ENCODE results near the gene CCDC183.
A peak's percentile ranks its signal among the peaks of the same experiment; 100 is the strongest.

Gene CCDC183

GRCh38 chr9:136815422-136815782 lies 19.3 kb downstream of the CCDC183 start:
- TF ChIP-seq YY1 (IDR thresholded peaks at IDR 0.05; ENCODE audit: insufficient read depth, insufficient read length) = no peak
- no peak for TF ChIP-seq ZNF274 (IDR thresholded peaks at IDR 0.05; ENCODE audit: low read depth, low read length)
- TF ChIP-seq SUZ12 (IDR thresholded peaks at IDR 0.05; ENCODE audit: extremely low read depth, insufficient read depth, insufficient read length) = no peak
- Histone ChIP-seq H3K4me1 (ENCODE audit: insufficient read depth, insufficient read length) (peaks cover 3% of the 10 kb centered on the region), H3K27me3 (ENCODE audit: insufficient read depth, insufficient read length) (no peaks in the 10 kb centered on the region), H3K9me3 (ENCODE audit: insufficient read depth, low read length) (no peaks in the 10 kb centered on the region), H3K4me3 (ENCODE audit: insufficient read length, low read depth) (no peak overlapping the region), H3K9ac (ENCODE audit: insufficient read length, low read depth) (no peak overlapping the region), H3K36me3 (ENCODE audit: insufficient read depth, insufficient read length, low read length) (peaks cover 70% of the 10 kb centered on the region)
- DNase-seq (ENCODE audit: low read depth, low spot score) = no peak

DNA sequence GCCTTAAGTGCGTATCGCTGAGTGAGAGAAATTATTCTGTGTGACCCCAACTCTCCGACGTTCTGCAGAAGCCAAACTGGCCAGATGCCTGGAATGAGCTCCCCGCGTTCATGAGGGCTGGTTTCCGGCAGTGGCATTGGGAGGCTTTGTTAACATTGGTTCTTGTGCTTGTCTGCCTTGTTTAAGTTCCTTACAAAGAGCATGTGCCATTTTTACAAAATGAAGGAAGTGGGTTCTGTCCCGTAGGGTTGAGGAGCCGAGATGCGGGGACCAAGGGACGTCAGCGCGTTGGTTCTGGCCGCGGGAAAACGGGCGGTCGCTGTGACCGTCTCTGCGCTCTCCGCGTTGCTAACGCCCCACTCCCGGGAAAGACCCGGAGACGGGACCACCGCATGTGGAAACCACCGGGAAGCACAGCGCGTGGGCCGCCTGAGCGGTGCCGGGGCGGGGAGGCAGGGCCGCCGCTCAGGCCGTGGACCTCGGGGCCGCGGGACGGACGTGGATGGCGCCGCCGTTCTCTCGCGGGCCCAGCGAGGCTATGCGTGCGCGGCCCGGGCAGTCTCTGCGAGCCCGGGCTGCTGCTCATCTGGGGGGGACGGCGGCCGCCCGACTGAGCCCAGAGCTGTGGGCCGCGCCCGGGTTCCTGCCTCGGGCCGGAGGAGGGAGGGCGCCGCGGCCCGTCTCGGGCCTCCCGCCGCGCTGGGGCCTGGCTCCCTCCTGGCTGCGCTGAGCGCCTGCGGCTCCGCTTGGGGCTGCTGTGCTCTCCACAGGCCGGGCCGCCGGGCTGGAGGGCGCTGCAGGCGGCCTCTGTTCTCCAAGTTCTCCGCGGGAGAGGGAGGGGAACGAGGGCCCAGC lies 25.1 kb downstream of the CCDC183 start:
- Histone ChIP-seq H3K4me3 (ENCODE audit: insufficient read length, low read depth) (no peak overlapping the region), H3K27me3 (ENCODE audit: insufficient read depth, insufficient read length) (no peaks in the 10 kb centered on the region), H3K4me1 (ENCODE audit: insufficient read depth, insufficient read length) (peaks cover 17% of the 10 kb centered on the region), H3K9me3 (ENCODE audit: insufficient read depth, low read length) (no peaks in the 10 kb centered on the region), H3K36me3 (ENCODE audit: insufficient read depth, insufficient read length, low read length) (peaks cover 59% of the 10 kb centered on the region), H3K9ac (ENCODE audit: insufficient read length, low read depth) (peak overlapping the region; percentile 4)
- no peak for DNase-seq (ENCODE audit: low read depth, low spot score)
- no peak for TF ChIP-seq ZNF274 (IDR thresholded peaks at IDR 0.05; ENCODE audit: low read depth, low read length)
- no peak for TF ChIP-seq YY1 (IDR thresholded peaks at IDR 0.05; ENCODE audit: insufficient read depth, insufficient read length)

DNA sequence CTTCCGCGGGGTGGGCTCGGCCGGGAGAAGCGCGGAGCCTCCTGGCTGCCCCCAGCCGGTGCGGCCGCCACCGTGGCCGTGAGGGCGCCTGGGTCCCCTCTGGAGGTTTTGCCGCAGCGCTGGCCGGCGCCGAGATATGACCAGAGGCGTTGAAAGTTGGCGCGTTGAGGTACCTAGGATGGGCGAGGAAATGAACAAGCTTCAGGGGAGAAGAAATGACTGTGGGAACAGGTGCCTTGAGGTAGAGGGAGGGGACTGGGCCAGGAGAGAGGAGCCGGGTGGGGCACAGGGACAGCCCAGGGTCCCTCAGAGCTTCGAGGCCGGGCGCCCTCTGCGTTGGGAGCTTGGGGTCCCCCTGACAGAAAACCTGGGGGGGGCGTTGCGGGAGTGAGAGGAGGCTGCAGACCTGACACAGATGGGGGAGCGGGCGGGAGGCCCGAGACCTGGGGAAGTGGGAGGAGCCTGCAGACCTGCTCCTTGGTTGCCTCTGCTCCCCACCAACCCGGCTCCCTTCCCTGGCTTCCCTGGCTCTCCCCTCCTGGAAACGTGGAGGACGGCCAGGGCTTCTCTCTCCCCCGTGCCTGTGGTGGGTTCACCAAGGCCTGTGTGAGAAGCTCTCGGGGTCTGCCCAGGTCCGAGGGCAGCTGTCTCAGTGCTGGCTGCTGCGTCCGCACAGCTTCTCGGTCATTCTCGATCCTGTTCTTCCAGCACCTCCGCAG lies 25.8 kb downstream of the CCDC183 start:
- no peak for DNase-seq (ENCODE audit: low read depth, low spot score)
- H3K4me1 ChIP-seq (ENCODE audit: insufficient read depth, insufficient read length) = peaks cover 20% of the 10 kb centered on the region
- TF ChIP-seq YY1 (IDR thresholded peaks at IDR 0.05; ENCODE audit: insufficient read depth, insufficient read length) (no peak), ZNF274 (IDR thresholded peaks at IDR 0.05; ENCODE audit: low read depth, low read length) (no peak), SUZ12 (IDR thresholded peaks at IDR 0.05; ENCODE audit: extremely low read depth, insufficient read depth, insufficient read length) (no peak)
- H3K36me3 ChIP-seq (ENCODE audit: insufficient read depth, insufficient read length, low read length) = peaks cover 64% of the 10 kb centered on the region
- H3K27me3 ChIP-seq (ENCODE audit: insufficient read depth, insufficient read length) = no peaks in the 10 kb centered on the region
- H3K9me3 ChIP-seq (ENCODE audit: insufficient read depth, low read length) = no peaks in the 10 kb centered on the region
- peak overlapping the region; percentile 21 for H3K9ac ChIP-seq (ENCODE audit: insufficient read length, low read depth)
- H3K4me3 ChIP-seq (ENCODE audit: insufficient read length, low read depth) = no peak overlapping the region

DNA sequence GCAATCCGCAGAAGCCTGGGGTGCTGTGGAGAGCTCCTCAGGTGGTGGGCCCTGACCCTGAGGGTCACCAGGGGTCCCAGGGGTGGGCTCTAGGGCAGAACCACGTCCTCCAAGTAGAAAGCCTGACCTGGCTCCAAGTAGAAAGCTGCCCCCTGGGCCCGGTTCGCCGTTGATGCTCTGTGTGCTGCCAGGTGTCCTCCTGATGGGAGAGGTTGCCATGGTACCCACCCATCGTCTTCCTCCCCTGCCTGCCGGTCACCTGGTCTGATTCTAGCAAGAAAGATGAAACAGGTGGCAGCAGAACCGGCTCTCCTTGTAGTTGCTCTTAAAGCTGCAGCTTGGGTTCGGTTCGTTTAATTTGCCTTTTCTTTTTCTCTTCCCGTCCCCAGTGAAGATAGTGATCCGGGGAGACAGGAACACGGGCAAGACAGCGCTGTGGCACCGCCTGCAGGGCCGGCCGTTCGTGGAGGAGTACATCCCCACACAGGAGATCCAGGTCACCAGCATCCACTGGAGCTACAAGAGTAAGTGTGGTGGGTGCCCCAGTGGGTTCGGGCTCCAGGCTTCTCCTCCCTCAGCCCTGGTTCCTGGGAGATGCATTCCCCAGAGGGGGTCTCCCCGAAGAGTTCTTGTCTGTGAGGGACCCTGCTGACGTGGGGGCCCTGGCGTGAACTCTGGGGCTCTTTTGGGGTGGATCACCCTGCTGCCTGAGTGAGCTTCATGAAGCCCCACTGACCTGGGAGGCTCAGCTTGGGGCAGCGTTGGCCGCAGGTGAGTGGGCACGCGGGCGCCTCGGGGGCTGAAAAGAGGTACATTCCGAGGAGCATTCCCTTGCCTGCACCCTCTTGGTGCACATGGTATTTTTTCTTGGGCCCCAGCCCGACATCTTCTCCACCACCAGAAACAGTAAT lies 27.3 kb downstream of the CCDC183 start:
- H3K36me3 ChIP-seq (ENCODE audit: insufficient read depth, insufficient read length, low read length) = peaks cover 70% of the 10 kb centered on the region
- TF ChIP-seq ZNF274 (IDR thresholded peaks at IDR 0.05; ENCODE audit: low read depth, low read length) (no peak), YY1 (IDR thresholded peaks at IDR 0.05; ENCODE audit: insufficient read depth, insufficient read length) (no peak), SUZ12 (IDR thresholded peaks at IDR 0.05; ENCODE audit: extremely low read depth, insufficient read depth, insufficient read length) (no peak)
- no peak for DNase-seq (ENCODE audit: low read depth, low spot score)
- no peak overlapping the region for H3K4me3 ChIP-seq (ENCODE audit: insufficient read length, low read depth)
- peaks cover 23% of the 10 kb centered on the region for H3K4me1 ChIP-seq (ENCODE audit: insufficient read depth, insufficient read length)
- H3K27me3 ChIP-seq (ENCODE audit: insufficient read depth, insufficient read length) = no peaks in the 10 kb centered on the region
- H3K9ac ChIP-seq (ENCODE audit: insufficient read length, low read depth) = peak overlapping the region; percentile 8
- no peaks in the 10 kb centered on the region for H3K9me3 ChIP-seq (ENCODE audit: insufficient read depth, low read length)

DNA sequence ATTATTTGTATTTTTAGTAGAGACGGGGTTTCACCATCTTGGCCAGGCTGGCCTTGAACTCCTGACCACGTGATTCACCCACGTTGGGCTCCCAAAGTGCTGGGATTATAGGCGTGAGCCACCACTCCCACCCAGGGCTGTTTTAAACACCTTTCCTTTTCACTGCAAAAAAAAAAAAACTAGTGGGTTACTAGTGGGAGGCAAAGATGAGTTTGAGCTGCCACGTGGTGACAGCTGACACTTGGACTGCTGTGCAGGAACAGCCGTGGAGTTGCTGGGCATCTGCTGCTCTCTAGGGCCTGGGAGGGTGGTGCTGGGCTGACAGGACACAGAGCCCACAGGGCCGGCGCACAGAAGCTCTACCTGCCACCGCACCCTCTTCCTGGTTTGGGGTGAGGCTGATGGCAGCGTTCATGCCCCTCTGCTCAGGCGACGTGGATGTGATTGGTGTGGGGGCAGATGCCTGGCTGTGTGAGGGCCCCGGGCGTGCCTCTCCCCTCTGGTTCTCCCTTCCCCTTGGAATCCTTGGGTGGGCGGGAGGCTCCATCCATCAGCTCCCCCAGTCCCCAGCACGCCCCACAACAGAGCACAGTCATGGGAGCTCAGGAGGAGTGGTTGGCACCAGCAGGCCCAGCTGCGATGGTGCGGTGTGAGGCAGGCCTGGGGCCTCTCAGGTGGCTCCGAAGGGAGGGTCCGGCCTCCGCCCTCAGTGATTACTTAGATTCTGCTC lies 28.5 kb downstream of the CCDC183 start:
- no peak overlapping the region for H3K4me3 ChIP-seq (ENCODE audit: insufficient read length, low read depth)
- H3K4me1 ChIP-seq (ENCODE audit: insufficient read depth, insufficient read length) = peaks cover 27% of the 10 kb centered on the region
- no peaks in the 10 kb centered on the region for H3K9me3 ChIP-seq (ENCODE audit: insufficient read depth, low read length)
- H3K36me3 ChIP-seq (ENCODE audit: insufficient read depth, insufficient read length, low read length) = peaks cover 75% of the 10 kb centered on the region
- H3K9ac ChIP-seq (ENCODE audit: insufficient read length, low read depth) = peak overlapping the region; percentile 57
- TF ChIP-seq ZNF274 (IDR thresholded peaks at IDR 0.05; ENCODE audit: low read depth, low read length) (no peak), YY1 (IDR thresholded peaks at IDR 0.05; ENCODE audit: insufficient read depth, insufficient read length) (no peak), SUZ12 (IDR thresholded peaks at IDR 0.05; ENCODE audit: extremely low read depth, insufficient read depth, insufficient read length) (no peak)
- no peak for DNase-seq (ENCODE audit: low read depth, low spot score)
- H3K27me3 ChIP-seq (ENCODE audit: insufficient read depth, insufficient read length) = no peaks in the 10 kb centered on the region

- Histone ChIP-seq H3K4me1 (ENCODE audit: insufficient read depth, insufficient read length) (peaks cover 31% of the 10 kb centered on the region), H3K4me3 (ENCODE audit: insufficient read length, low read depth) (no peak overlapping the region), H3K9ac (ENCODE audit: insufficient read length, low read depth) (no peak overlapping the region), H3K27me3 (ENCODE audit: insufficient read depth, insufficient read length) (no peaks in the 10 kb centered on the region), H3K36me3 (ENCODE audit: insufficient read depth, insufficient read length, low read length) (peaks cover 77% of the 10 kb centered on the region), H3K9me3 (ENCODE audit: insufficient read depth, low read length) (no peaks in the 10 kb centered on the region)
- no peak for DNase-seq (ENCODE audit: low read depth, low spot score)
- TF ChIP-seq SUZ12 (IDR thresholded peaks at IDR 0.05; ENCODE audit: extremely low read depth, insufficient read depth, insufficient read length) = no peak
- TF ChIP-seq YY1 (IDR thresholded peaks at IDR 0.05; ENCODE audit: insufficient read depth, insufficient read length) = no peak
- TF ChIP-seq ZNF274 (IDR thresholded peaks at IDR 0.05; ENCODE audit: low read depth, low read length) = no peak
Measured at GRCh38 chr9:136825295-136826187, 29.4 kb downstream of the CCDC183 start.
